Gastroesophageal sphincter (tissue), 4 donors: ENCODE measurements around the gene HAUS8. TPM values are rescaled to one million over a fixed set of nuclear protein-coding genes. Genes with fewer than 3 reads are reported as not detected.

Experiments used
- ATAC-seq: fragments of 150-250 bp; one replicate; pipeline ENCODE4 v1.9.1; 2016; ENCODE audit warnings: mild to moderate bottlenecking, moderate library complexity
- H3K27ac ChIP-seq, 4 donors: fragments of 200-600 bp; sonication (generic) in 3 of 4; 1 replicate in 3 of 4; 2 replicates in 1 of 4; pipeline ENCODE4 v1.5.1; 2016 to 2019
- H3K27me3 ChIP-seq: fragments of 200-600 bp; sonication (generic); one replicate; pipeline ENCODE4 v1.5.1; 2019
- H3K36me3 ChIP-seq, 2 donors: fragments of 200-600 bp; sonication (generic); one replicate each; pipeline ENCODE4 v1.5.1; 2019; ENCODE audit warnings: control low read depth in 1 of 2
- H3K4me1 ChIP-seq, 3 donors: fragments of 200-600 bp; sonication (generic); 1 replicate in 2 of 3; 2 replicates in 1 of 3; pipeline ENCODE4 v1.5.1; 2016 to 2019; ENCODE audit warnings: control low read depth in 2 of 3
- H3K4me3 ChIP-seq, 2 donors: fragments of 200-600 bp; sonication (generic); one replicate each; pipeline ENCODE4 v1.5.1; 2019; ENCODE audit warnings: mild to moderate bottlenecking in 1 of 2, moderate library complexity in 1 of 2
- H3K9me3 ChIP-seq, 3 donors: fragments of 200-600 bp; sonication (generic); one replicate each; pipeline ENCODE4 v1.5.1; 2017 to 2019; ENCODE audit warnings: control low read depth in 2 of 3
- CTCF ChIP-seq, 4 experiments: fragments of 200-600 bp in 2 of 4; fragments of 450-650 bp in 2 of 4; sonication (generic) in 1 of 4; IDR thresholded peaks; one replicate each; pipeline ENCODE4 v1.5.1; 2017 to 2019; ENCODE audit warnings: antibody characterized with exemption in 4 of 4, mild to moderate bottlenecking in 2 of 4, moderate library complexity in 2 of 4
- EP300 ChIP-seq: sonication (generic); formaldehyde crosslinking; IDR thresholded peaks from one replicate; pipeline ENCODE4 v1.6.1; 2017; ENCODE audit warnings: antibody characterized with exemption, mild to moderate bottlenecking
- POLR2A ChIP-seq, 2 donors: fragments of 450-650 bp; IDR thresholded peaks; one replicate each; pipeline ENCODE4 v1.6.1; 2017; ENCODE audit warnings: antibody characterized with exemption in 2 of 2, mild to moderate bottlenecking in 2 of 2, moderate library complexity in 1 of 2
- POLR2AphosphoS5 ChIP-seq: sonication (generic); formaldehyde crosslinking; IDR thresholded peaks from one replicate; pipeline ENCODE4 v1.6.1; 2017; ENCODE audit warnings: antibody characterized with exemption
- WGBS, 2 donors: methylation state at CpG; one replicate each; pipeline ENCODE4 v1.1.5; 2018; ENCODE audit warnings: low coverage in 1 of 2; 5-methylcytosine and 5-hydroxymethylcytosine counted together
- total RNA-seq, 4 donors: library from RNA; depleted of rRNA; stranded (reverse); fragments of >200 nt; gene quantifications; one replicate each; pipeline ENCODE4 v1.1.0, GENCODE V29; 2016

HAUS8 gene
- total RNA-seq, 4 donors from 2014 or later: 3.2 to 6.4 (median 5.5) TPM

GRCh38 chr19:17086120-17086519 is 10.9 kb upstream of the HAUS8 start:
- Histone ChIP-seq H3K27me3 (no peaks in the 10 kb centered on the region), H3K4me1 (peaks cover 0 to 77% (median 27%) of the 10 kb centered on the region in 3 donors), H3K36me3 (peaks cover 0 to 7% of the 10 kb centered on the region in 2 donors), H3K9me3 (no peaks in the 10 kb centered on the region), H3K4me3 (no peak overlapping the region), H3K27ac (peak overlapping the region in 2 of 4 donors; percentile 24 to 85)
- WGBS, 2 donors: 86 to 91% methylated on average over 6 to 14 of the region's 14 CpGs
- peak; percentile 40 for ATAC-seq
- TF ChIP-seq CTCF (IDR thresholded peaks at IDR 0.05): no peak
- TF ChIP-seq POLR2AphosphoS5: no peak
- TF ChIP-seq POLR2A (IDR thresholded peaks at IDR 0.05): no peak
- no peak for TF ChIP-seq EP300

GRCh38 chr19:17081672-17082630 is 6.7 kb upstream of the HAUS8 start:
- TF ChIP-seq CTCF (IDR thresholded peaks at IDR 0.05): peak in 1 of 4 experiments; percentile 15
- TF ChIP-seq EP300: no peak
- H3K9me3 ChIP-seq: no peaks in the 10 kb centered on the region
- no peak overlapping the region for H3K4me3 ChIP-seq
- WGBS, 2 donors: 18 to 46% methylated on average over 4 to 6 of the region's 20 CpGs
- no peaks in the 10 kb centered on the region for H3K27me3 ChIP-seq
- no peak for ATAC-seq
- peaks cover 0 to 7% of the 10 kb centered on the region in 2 donors for H3K36me3 ChIP-seq
- H3K4me1 ChIP-seq: peaks cover 0 to 79% (median 40%) of the 10 kb centered on the region in 3 donors
- H3K27ac ChIP-seq: peak overlapping the region in 3 of 4 donors; percentile 86 to 92 (median 90)

GRCh38 chr19:17080440-17080801 is 5.2 kb upstream of the HAUS8 start:
- Histone ChIP-seq H3K4me1 (peaks cover 0 to 76% (median 45%) of the 10 kb centered on the region in 3 donors), H3K36me3 (no peaks in the 10 kb centered on the region), H3K27ac (peak overlapping the region; percentile 86 to 92 (median 88)), H3K4me3 (peak overlapping the region in 1 of 2 donors; percentile 45), H3K9me3 (no peaks in the 10 kb centered on the region), H3K27me3 (no peaks in the 10 kb centered on the region)
- WGBS, 2 donors: 40 to 53% methylated on average over 1 to 4 of the region's 4 CpGs
- ATAC-seq: no peak
- no peak for TF ChIP-seq POLR2A (IDR thresholded peaks at IDR 0.05)
- TF ChIP-seq CTCF (IDR thresholded peaks at IDR 0.05): no peak
- TF ChIP-seq EP300: no peak
- no peak for TF ChIP-seq POLR2AphosphoS5

- 15% methylated on average over 16 of the region's 28 CpGs; no CpG with 5 or more reads in 1 of the 2 donors for WGBS, 2 donors
- H3K9me3 ChIP-seq: no peaks in the 10 kb centered on the region
- H3K4me3 ChIP-seq: peak overlapping the region; percentile 25 to 45
- peaks cover 0 to 73% (median 45%) of the 10 kb centered on the region in 3 donors for H3K4me1 ChIP-seq
- TF ChIP-seq POLR2A (IDR thresholded peaks at IDR 0.05): no peak
- peak; percentile 65 for TF ChIP-seq POLR2AphosphoS5
- peak in 3 of 4 experiments; percentile 59 to 91 (median 89) for TF ChIP-seq CTCF (IDR thresholded peaks at IDR 0.05)
- H3K27me3 ChIP-seq: no peaks in the 10 kb centered on the region
- peak overlapping the region; percentile 86 to 92 (median 88) for H3K27ac ChIP-seq
- no peaks in the 10 kb centered on the region for H3K36me3 ChIP-seq
- peak; percentile 74 for ATAC-seq
Observed at GRCh38 chr19:17079710-17080439, 4.6 kb upstream of the HAUS8 start.
